HepG2 (cell line): ENCODE measurements around the gene AASDHPPT. TPM values are rescaled to one million over a fixed set of nuclear protein-coding genes. Genes with fewer than 3 reads are reported as not detected.

Source experiments
- ATAC-seq: fragments of 200-7000 bp; cut with Tn5 transposase; 3 replicates; pipeline ENCODE4 v1.9.1; 2020; ENCODE audit warnings: mild to moderate bottlenecking, moderate library complexity
- BruUV-seq: library from RNA; stranded (reverse); fragments of 400-500 nt; replicated peaks from 2 replicates; lab custom pipeline; 2021; lab: Mats Ljungman, UMichigan
- CTCF ChIA-PET: fragments of 300-600 bp; formaldehyde crosslinking; extraction: SDS; loops from one replicate; lab custom pipeline; 2021; ENCODE audit warnings: low total read pairs, inconsistent platforms, low intra/inter-chr PET ratio; lab: Yijun Ruan, JAX
- POLR2A ChIA-PET: fragments of 350-600 bp; sonication (Branson Sonifier 250); formaldehyde crosslinking; loops from one replicate; lab custom pipeline; 2020; ENCODE audit warnings: antibody characterized with exemption, inconsistent platforms; lab: Yijun Ruan, JAX
- DNase-seq: peaks from one replicate; pipeline ENCODE4 v3.0.0-alpha.2; 2015; ENCODE audit warnings: low spot score
- FAIRE-seq: peaks from 3 replicates; lab custom pipeline; 2011; peaks lifted over from hg19 to GRCh38; lab: Jason Lieb, UNC
- H2AFZ ChIP-seq: one replicate; pipeline ENCODE4 v1.6.1; 2011; ENCODE audit warnings: low read length, inconsistent platforms
- H3K27ac ChIP-seq: fragments of 300-600 bp; 3 replicates; pipeline ENCODE4 v1.8.0; 2011; ENCODE audit warnings: mixed run types, mild to moderate bottlenecking, mixed read lengths, low read length, inconsistent platforms; ENCODE audit not compliant: insufficient read depth; ENCODE audit errors: extremely low read length
- H3K27me3 ChIP-seq, 2 experiments: fragments of 200-600 bp in 1 of 2; 2 replicates in 1 of 2; 3 replicates in 1 of 2; pipeline versions ENCODE4 v1.6.0 to v1.8.0; 2011; ENCODE audit warnings: low read length in 2 of 2, mild to moderate bottlenecking in 2 of 2, moderate library complexity in 2 of 2, inconsistent platforms in 1 of 2; ENCODE audit not compliant: insufficient read depth in 2 of 2, control insufficient read depth in 1 of 2
- H3K36me3 ChIP-seq, 2 experiments: fragments of 200-600 bp in 1 of 2; replicated peaks in 1 of 2; 2 replicates in 1 of 2; 3 replicates in 1 of 2; pipeline versions ENCODE4 v1.5.1 to v1.8.0; 2011; ENCODE audit warnings: low read length in 2 of 2, inconsistent platforms in 1 of 2; ENCODE audit not compliant: insufficient read depth in 2 of 2, control insufficient read depth in 1 of 2
- H3K4me1 ChIP-seq: 2 replicates; pipeline ENCODE4 v1.5.1; 2012; ENCODE audit warnings: low read length, inconsistent platforms; ENCODE audit not compliant: insufficient read depth
- H3K4me2 ChIP-seq: 2 replicates; pipeline ENCODE4 v1.6.0; 2011; ENCODE audit warnings: low read depth, low read length, inconsistent platforms
- H3K4me3 ChIP-seq, 3 experiments: fragments of 200-600 bp in 1 of 3; sonication (generic), shearing (Covaris generic) in 1 of 3; replicated peaks in 1 of 3; 2 replicates each; pipeline ENCODE4 v1.5.1; 2011 to 2016; ENCODE audit warnings: low read length in 3 of 3, inconsistent platforms in 2 of 3, low read depth in 2 of 3, mild to moderate bottlenecking in 2 of 3, control low read depth in 1 of 3, mixed read lengths in 1 of 3; ENCODE audit not compliant: insufficient read depth in 1 of 3
- H3K79me2 ChIP-seq: one replicate; pipeline ENCODE4 v1.6.1; 2011; ENCODE audit warnings: low read length, inconsistent platforms; ENCODE audit not compliant: insufficient read depth
- H3K9ac ChIP-seq: 2 replicates; pipeline ENCODE4 v1.6.0; 2011; ENCODE audit warnings: mild to moderate bottlenecking, low read depth, low read length, inconsistent platforms; ENCODE audit not compliant: insufficient read depth
- H3K9me3 ChIP-seq: 2 replicates; pipeline ENCODE4 v1.5.1; 2012; ENCODE audit warnings: mild to moderate bottlenecking, low read length
- H4K20me1 ChIP-seq: 2 replicates; pipeline ENCODE4 v1.6.0; 2011; ENCODE audit warnings: inconsistent platforms, mild to moderate bottlenecking, low read length, moderate library complexity; ENCODE audit not compliant: insufficient read depth
- ATF7 ChIP-seq, 2 experiments: fragments of 450-650 bp in 1 of 2; sonication (generic) in 1 of 2; formaldehyde crosslinking in 1 of 2; IDR thresholded peaks; 2 replicates each; pipeline versions ENCODE4 v1.4.0 to v1.6.1; 2016 to 2020; ENCODE audit warnings: antibody characterized with exemption in 1 of 2, mild to moderate bottlenecking in 1 of 2, missing genetic modification reagents in 1 of 2
- CREB1 ChIP-seq, 2 experiments: fragments of 450-650 bp in 1 of 2; IDR thresholded peaks; 2 replicates each; pipeline ENCODE4 v1.6.1; 2016 to 2017; ENCODE audit warnings: control low read depth in 1 of 2, mild to moderate bottlenecking in 1 of 2, missing compliant biosample characterization in 1 of 2, missing genetic modification characterization in 1 of 2
- HMG20B ChIP-seq: conservative IDR thresholded peaks from 2 replicates; pipeline ENCODE4 v1.6.1; 2016; ENCODE audit warnings: missing genetic modification reagents, missing compliant biosample characterization
- HOXA7 ChIP-seq: sonication (generic); formaldehyde crosslinking; IDR thresholded peaks from 2 replicates; pipeline ENCODE4 v1.8.1; 2022; ENCODE audit warnings: mild to moderate bottlenecking, missing genetic modification reagents, moderate library complexity
- SRY ChIP-seq: sonication (generic); formaldehyde crosslinking; IDR thresholded peaks from 2 replicates; pipeline ENCODE4 v1.8.0; 2022; ENCODE audit warnings: mild to moderate bottlenecking, missing genetic modification reagents
- ZBTB21 ChIP-seq: sonication (generic); formaldehyde crosslinking; IDR thresholded peaks from 2 replicates; pipeline ENCODE4 v1.4.0; 2020; ENCODE audit warnings: missing genetic modification reagents
- ZMYM2 ChIP-seq: sonication (generic); formaldehyde crosslinking; IDR thresholded peaks from 2 replicates; pipeline ENCODE4 v1.8.0; 2022; ENCODE audit warnings: mild to moderate bottlenecking, missing genetic modification reagents
- ZNF230 ChIP-seq: sonication (generic); formaldehyde crosslinking; IDR thresholded peaks from 2 replicates; pipeline ENCODE4 v1.4.0; 2020; ENCODE audit warnings: mild to moderate bottlenecking, missing genetic modification reagents
- WGBS: methylation state at CpG from one replicate; pipeline ENCODE4 v1.1.6; 2017; ENCODE audit warnings: low lambda C conversion rate; 5-methylcytosine and 5-hydroxymethylcytosine counted together
- in situ Hi-C: cut with HindIII; loops from 2 replicates; pipeline ENCODE4 v1.10.0; 2017; ENCODE audit warnings: low pct_unique_long_range_greater_than_20kb; ENCODE audit not compliant: extremely low pct_ligation_motif_present
- intact Hi-C: fragments of 100-400 bp; cut with micrococcal nuclease; formaldehyde crosslinking; loops from one replicate; pipeline ENCODE4 v1.10.0; 2022; ENCODE audit not compliant: unreplicated experiment
- polyA plus RNA-seq, 8 experiments: library from polyadenylated mRNA; depleted of rRNA in 3 of 8; stranded (reverse) in 7 of 8; unstranded in 1 of 8; fragments of >200 nt; fragmentation: Illumina TruSeq in 4 of 8; extraction: Trizol in 4 of 8; gene quantifications; 2 replicates each; pipeline versions ENCODE4 v1.2.1 to v1.2.3, GENCODE V29; 2011 to 2016; ENCODE audit warnings: low read depth in 4 of 8, missing spikeins in 1 of 8, mixed read lengths in 1 of 8; ENCODE audit not compliant: insufficient read depth in 1 of 8
- total RNA-seq, 5 experiments: library from RNA; depleted of rRNA; stranded (reverse); fragments of >200 nt; fragmentation: Illumina TruSeq; extraction: Trizol; gene quantifications; 2 replicates each; pipeline ENCODE4 v1.2.3, GENCODE V29; 2016; ENCODE audit warnings: low read depth in 1 of 5

Gene AASDHPPT
- total and polyA plus RNA-seq, 2 of the 13 experiments (the other 11 are each of a cell fraction or from before 2014, with no cell fraction given): 20.2 to 43.7 TPM

- no peak for TF ChIP-seq ZMYM2
- TF ChIP-seq SRY (CRISPR knock-in tag): no peak
- TF ChIP-seq HOXA7 (CRISPR knock-in tag): no peak
- TF ChIP-seq HMG20B (CRISPR knock-in tag): no peak
- no peak for TF ChIP-seq ZNF230 (CRISPR knock-in tag)
- TF ChIP-seq, all 625 proteins: peak for 0
Measured at GRCh38 chr11:106101370-106101769, 23.9 kb downstream of the AASDHPPT start (continued).

DNA sequence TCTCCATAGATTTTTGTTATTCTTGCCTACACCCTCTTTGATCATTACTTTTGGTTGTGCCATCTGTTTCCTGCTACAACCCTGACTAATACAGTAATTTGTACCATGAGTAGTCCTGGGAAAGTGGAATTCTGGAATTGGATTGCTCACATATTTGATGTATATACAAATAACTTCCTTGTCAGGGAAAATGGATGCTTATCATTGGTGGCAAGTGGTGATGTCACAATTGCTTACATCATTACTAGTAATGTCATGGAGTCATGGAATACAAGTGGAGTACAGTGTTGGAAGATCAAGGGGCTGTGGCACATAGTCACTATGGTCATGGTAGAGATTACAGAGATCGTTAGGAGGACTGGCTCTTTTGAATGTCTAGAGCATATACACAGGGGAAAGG is 24.4 kb downstream of the AASDHPPT start:
- POLR2A ChIA-PET: no interaction called here
- H3K79me2 ChIP-seq: no peaks in the 10 kb centered on the region
- no TSS peak for BruUV-seq
- H3K4me3 ChIP-seq: no peak overlapping the region
- no peak overlapping the region for H3K4me2 ChIP-seq
- no peak overlapping the region for H2AFZ ChIP-seq
- CTCF ChIA-PET: no interaction called here
- H3K27ac ChIP-seq: no peak overlapping the region
- no peak for DNase-seq
- no peak for TF ChIP-seq ZBTB21 (CRISPR knock-in tag)
- TF ChIP-seq ATF7 (IDR thresholded peaks at IDR 0.05): peak; percentile 69
- no peak for TF ChIP-seq ATF7 (CRISPR knock-in tag; IDR thresholded peaks at IDR 0.05)
- peak; percentile 71 for TF ChIP-seq CREB1 (IDR thresholded peaks at IDR 0.05)
- TF ChIP-seq CREB1 (CRISPR knock-in tag; IDR thresholded peaks at IDR 0.05): no peak
- no peaks in the 10 kb centered on the region; a peak in 1 of 5 replicates for H3K27me3 ChIP-seq
- in situ Hi-C loops (no loop called here), intact Hi-C loops (no loop called here)
- no peaks in the 10 kb centered on the region for H4K20me1 ChIP-seq
- 68% methylated on average over 1 of the region's 1 CpG for WGBS
- H3K36me3 ChIP-seq: peaks cover 6 to 13% of the 10 kb centered on the region in 2 experiments; a peak in 3 of 5 replicates
- FAIRE-seq: no peak
- no peak overlapping the region for H3K9ac ChIP-seq
- no peak for ATAC-seq
- H3K4me1 ChIP-seq: peaks cover 9% of the 10 kb centered on the region; the same call in 1 of the 2 replicates
- H3K9me3 ChIP-seq: no peaks in the 10 kb centered on the region
